ENCODE measurements around the gene ZNF281. TPM values are rescaled to one million over a fixed set of nuclear protein-coding genes. Genes with fewer than 3 reads are reported as not detected.

Gene ZNF281
- total and polyA plus RNA-seq, 4 donors, result 4.9 to 18.4 (median 13.1) TPM

DNA sequence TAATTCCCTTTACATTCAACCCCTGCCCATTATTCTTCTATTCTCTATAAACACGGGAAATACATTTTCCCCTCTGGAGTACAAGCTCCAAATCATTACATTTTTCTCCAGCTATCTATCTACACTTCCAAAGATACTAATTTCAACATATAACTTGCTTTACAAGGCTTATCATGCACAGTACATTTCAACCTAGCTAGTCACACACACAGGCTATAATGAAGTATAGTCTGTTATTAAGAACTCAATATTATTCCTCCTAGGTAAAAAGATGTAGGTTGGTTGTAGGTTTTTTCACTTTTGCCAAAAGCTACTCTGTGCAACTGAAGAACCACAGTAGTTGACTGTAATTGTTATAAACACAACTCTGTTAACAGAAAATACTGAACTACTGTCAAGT, 8.1 kb downstream of the ZNF281 start:
- Histone ChIP-seq H3K27me3 (ENCODE audit: control insufficient read depth in 4 of 4, insufficient read depth in 4 of 4, low read length in 3 of 4) (no peaks in the 10 kb centered on the region), H3K9me3 (ENCODE audit: control insufficient read depth in 4 of 4, low read length in 3 of 4) (no peaks in the 10 kb centered on the region), H3K4me3 (ENCODE audit: low read depth in 1 of 3, low read length in 3 of 3) (no peak overlapping the region), H3K36me3 (ENCODE audit: control insufficient read depth in 4 of 4, insufficient read depth in 3 of 4, low read depth in 1 of 4, low read length in 3 of 4) (no peaks in the 10 kb centered on the region), H3K4me1 (ENCODE audit: control insufficient read depth in 4 of 4, insufficient read depth in 4 of 4, low read length in 3 of 4) (peaks cover 6 to 30% (median 23%) of the 10 kb centered on the region in 4 donors), H3K27ac (ENCODE audit: low read depth in 1 of 2, low read length in 2 of 2) (peak overlapping the region; percentile 79 to 91), H3K9ac (ENCODE audit: low read depth in 1 of 2, low read length in 2 of 2) (peak overlapping the region; percentile 8 to 90)
- 32% methylated on average over 1 of the region's 1 CpG for WGBS
- TF ChIP-seq HNF4G (IDR thresholded peaks at IDR 0.05) (no peak), TAF1 (conservative IDR thresholded peaks at IDR 0.05) (no peak), RXRA (IDR thresholded peaks at IDR 0.05) (no peak), YY1 (IDR thresholded peaks at IDR 0.05) (no peak), NR2F2 (IDR thresholded peaks at IDR 0.05) (no peak), HNF4A (conservative IDR thresholded peaks at IDR 0.05) (no peak), JUND (IDR thresholded peaks at IDR 0.05) (no peak), SP1 (IDR thresholded peaks at IDR 0.05) (no peak), FOXA2 (IDR thresholded peaks at IDR 0.05) (no peak), RAD21 (IDR thresholded peaks at IDR 0.05) (no peak), FOXA1 (IDR thresholded peaks at IDR 0.05) (no peak), EGR1 (IDR thresholded peaks at IDR 0.05; ENCODE audit: low read depth in 2 of 2) (no peak)
- TF ChIP-seq, protein P1, sequence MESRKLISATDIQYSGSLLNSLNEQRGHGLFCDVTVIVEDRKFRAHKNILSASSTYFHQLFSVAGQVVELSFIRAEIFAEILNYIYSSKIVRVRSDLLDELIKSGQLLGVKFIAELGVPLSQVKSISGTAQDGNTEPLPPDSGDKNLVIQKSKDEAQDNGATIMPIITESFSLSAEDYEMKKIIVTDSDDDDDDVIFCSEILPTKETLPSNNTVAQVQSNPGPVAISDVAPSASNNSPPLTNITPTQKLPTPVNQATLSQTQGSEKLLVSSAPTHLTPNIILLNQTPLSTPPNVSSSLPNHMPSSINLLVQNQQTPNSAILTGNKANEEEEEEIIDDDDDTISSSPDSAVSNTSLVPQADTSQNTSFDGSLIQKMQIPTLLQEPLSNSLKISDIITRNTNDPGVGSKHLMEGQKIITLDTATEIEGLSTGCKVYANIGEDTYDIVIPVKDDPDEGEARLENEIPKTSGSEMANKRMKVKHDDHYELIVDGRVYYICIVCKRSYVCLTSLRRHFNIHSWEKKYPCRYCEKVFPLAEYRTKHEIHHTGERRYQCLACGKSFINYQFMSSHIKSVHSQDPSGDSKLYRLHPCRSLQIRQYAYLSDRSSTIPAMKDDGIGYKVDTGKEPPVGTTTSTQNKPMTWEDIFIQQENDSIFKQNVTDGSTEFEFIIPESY (IDR thresholded peaks at IDR 0.05), result no peak
- TF ChIP-seq, protein P2, sequence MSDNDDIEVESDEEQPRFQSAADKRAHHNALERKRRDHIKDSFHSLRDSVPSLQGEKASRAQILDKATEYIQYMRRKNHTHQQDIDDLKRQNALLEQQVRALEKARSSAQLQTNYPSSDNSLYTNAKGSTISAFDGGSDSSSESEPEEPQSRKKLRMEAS (IDR thresholded peaks at IDR 0.05), result no peak
- TF ChIP-seq, protein P3, sequence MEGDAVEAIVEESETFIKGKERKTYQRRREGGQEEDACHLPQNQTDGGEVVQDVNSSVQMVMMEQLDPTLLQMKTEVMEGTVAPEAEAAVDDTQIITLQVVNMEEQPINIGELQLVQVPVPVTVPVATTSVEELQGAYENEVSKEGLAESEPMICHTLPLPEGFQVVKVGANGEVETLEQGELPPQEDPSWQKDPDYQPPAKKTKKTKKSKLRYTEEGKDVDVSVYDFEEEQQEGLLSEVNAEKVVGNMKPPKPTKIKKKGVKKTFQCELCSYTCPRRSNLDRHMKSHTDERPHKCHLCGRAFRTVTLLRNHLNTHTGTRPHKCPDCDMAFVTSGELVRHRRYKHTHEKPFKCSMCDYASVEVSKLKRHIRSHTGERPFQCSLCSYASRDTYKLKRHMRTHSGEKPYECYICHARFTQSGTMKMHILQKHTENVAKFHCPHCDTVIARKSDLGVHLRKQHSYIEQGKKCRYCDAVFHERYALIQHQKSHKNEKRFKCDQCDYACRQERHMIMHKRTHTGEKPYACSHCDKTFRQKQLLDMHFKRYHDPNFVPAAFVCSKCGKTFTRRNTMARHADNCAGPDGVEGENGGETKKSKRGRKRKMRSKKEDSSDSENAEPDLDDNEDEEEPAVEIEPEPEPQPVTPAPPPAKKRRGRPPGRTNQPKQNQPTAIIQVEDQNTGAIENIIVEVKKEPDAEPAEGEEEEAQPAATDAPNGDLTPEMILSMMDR (IDR thresholded peaks at IDR 0.05; ENCODE audit: low read depth, low read length, missing input control), result no peak
- TF ChIP-seq, protein P4, sequence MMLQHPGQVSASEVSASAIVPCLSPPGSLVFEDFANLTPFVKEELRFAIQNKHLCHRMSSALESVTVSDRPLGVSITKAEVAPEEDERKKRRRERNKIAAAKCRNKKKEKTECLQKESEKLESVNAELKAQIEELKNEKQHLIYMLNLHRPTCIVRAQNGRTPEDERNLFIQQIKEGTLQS (IDR thresholded peaks at IDR 0.05), result no peak
- DNase-seq (ENCODE audit: low spot score), result no peak

DNA sequence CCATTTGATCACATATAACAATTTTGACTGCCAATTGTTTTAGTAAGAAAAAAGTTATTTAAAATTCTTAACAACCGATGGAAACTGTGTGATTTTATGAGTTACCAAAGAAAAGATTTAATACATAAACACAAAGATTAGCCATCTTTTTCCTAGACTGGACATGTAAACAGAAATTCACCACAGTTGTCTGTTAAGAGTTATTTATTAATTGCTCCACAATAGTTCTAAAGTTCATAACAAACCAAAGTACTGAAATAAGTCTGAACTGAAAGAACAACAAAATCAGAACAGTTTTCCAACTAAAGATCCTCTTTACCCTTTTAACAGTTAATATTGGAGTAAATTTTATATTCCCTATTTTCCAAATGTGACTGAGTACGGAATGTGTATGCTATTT, 8.6 kb downstream of the ZNF281 start:
- 36% methylated on average over 2 of the region's 2 CpGs for WGBS
- Histone ChIP-seq H3K4me1 (ENCODE audit: control insufficient read depth in 4 of 4, insufficient read depth in 4 of 4, low read length in 3 of 4) (peaks cover 6 to 26% (median 20%) of the 10 kb centered on the region in 4 donors), H3K9ac (ENCODE audit: low read depth in 1 of 2, low read length in 2 of 2) (peak overlapping the region; percentile 8 to 90), H3K9me3 (ENCODE audit: control insufficient read depth in 4 of 4, low read length in 3 of 4) (no peaks in the 10 kb centered on the region), H3K27me3 (ENCODE audit: control insufficient read depth in 4 of 4, insufficient read depth in 4 of 4, low read length in 3 of 4) (no peaks in the 10 kb centered on the region), H3K36me3 (ENCODE audit: control insufficient read depth in 4 of 4, insufficient read depth in 3 of 4, low read depth in 1 of 4, low read length in 3 of 4) (no peaks in the 10 kb centered on the region), H3K27ac (ENCODE audit: low read depth in 1 of 2, low read length in 2 of 2) (peak overlapping the region; percentile 79 to 91), H3K4me3 (ENCODE audit: low read depth in 1 of 3, low read length in 3 of 3) (no peak overlapping the region)
- DNase-seq (ENCODE audit: low spot score), result no peak
- TF ChIP-seq, protein P4 (IDR thresholded peaks at IDR 0.05), result no peak
- TF ChIP-seq SP1 (IDR thresholded peaks at IDR 0.05), result peak; percentile 45
- TF ChIP-seq, protein P5, sequence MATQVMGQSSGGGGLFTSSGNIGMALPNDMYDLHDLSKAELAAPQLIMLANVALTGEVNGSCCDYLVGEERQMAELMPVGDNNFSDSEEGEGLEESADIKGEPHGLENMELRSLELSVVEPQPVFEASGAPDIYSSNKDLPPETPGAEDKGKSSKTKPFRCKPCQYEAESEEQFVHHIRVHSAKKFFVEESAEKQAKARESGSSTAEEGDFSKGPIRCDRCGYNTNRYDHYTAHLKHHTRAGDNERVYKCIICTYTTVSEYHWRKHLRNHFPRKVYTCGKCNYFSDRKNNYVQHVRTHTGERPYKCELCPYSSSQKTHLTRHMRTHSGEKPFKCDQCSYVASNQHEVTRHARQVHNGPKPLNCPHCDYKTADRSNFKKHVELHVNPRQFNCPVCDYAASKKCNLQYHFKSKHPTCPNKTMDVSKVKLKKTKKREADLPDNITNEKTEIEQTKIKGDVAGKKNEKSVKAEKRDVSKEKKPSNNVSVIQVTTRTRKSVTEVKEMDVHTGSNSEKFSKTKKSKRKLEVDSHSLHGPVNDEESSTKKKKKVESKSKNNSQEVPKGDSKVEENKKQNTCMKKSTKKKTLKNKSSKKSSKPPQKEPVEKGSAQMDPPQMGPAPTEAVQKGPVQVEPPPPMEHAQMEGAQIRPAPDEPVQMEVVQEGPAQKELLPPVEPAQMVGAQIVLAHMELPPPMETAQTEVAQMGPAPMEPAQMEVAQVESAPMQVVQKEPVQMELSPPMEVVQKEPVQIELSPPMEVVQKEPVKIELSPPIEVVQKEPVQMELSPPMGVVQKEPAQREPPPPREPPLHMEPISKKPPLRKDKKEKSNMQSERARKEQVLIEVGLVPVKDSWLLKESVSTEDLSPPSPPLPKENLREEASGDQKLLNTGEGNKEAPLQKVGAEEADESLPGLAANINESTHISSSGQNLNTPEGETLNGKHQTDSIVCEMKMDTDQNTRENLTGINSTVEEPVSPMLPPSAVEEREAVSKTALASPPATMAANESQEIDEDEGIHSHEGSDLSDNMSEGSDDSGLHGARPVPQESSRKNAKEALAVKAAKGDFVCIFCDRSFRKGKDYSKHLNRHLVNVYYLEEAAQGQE (IDR thresholded peaks at IDR 0.05), result peak; percentile 50
- TF ChIP-seq, protein P1 (IDR thresholded peaks at IDR 0.05), result no peak
- TF ChIP-seq EGR1 (IDR thresholded peaks at IDR 0.05; ENCODE audit: low read depth in 2 of 2), result peak in 1 of 2 donors; percentile 22
- TF ChIP-seq GABPA (IDR thresholded peaks at IDR 0.05 in 1 of 2, conservative IDR thresholded peaks at IDR 0.05 in 1 of 2), result no peak
- peak; percentile 80 for TF ChIP-seq YY1 (IDR thresholded peaks at IDR 0.05)
- peak; percentile 67 to 74 for TF ChIP-seq HNF4A (conservative IDR thresholded peaks at IDR 0.05)
- TF ChIP-seq JUND (IDR thresholded peaks at IDR 0.05), result peak; percentile 9 to 44
- TF ChIP-seq RXRA (IDR thresholded peaks at IDR 0.05), result peak; percentile 21 to 37
- TF ChIP-seq HNF4G (IDR thresholded peaks at IDR 0.05), result no peak
- TF ChIP-seq FOXA1 (IDR thresholded peaks at IDR 0.05), result no peak
- peak; percentile 8 for TF ChIP-seq RAD21 (IDR thresholded peaks at IDR 0.05)
- peak; percentile 59 for TF ChIP-seq FOXA2 (IDR thresholded peaks at IDR 0.05)
- TF ChIP-seq NR2F2 (IDR thresholded peaks at IDR 0.05), result no peak
- TF ChIP-seq TAF1 (conservative IDR thresholded peaks at IDR 0.05), result no peak
- TF ChIP-seq, protein P2 (IDR thresholded peaks at IDR 0.05), result no peak

Measured in liver (tissue), 9 donors.